Measurements from ENCODE around the gene PLSCR1. TPM values are rescaled to one million over a fixed set of nuclear protein-coding genes. Genes with fewer than 3 reads are reported as not detected.

PLSCR1 gene
- total and polyA plus RNA-seq, 2 of the 4 experiments (the other 2 are of a cell fraction) = 5.6 to 13.2 TPM

GRCh38 chr3:146547235-146547835 lies 2.9 kb upstream of the PLSCR1 start:
- Histone ChIP-seq H3K18ac (ENCODE audit: low read depth, low read length) (no peak overlapping the region), H4K5ac (ENCODE audit: low read depth, low read length) (no peak overlapping the region), H3K4me2 (ENCODE audit: low read depth, low read length) (no peak overlapping the region), H3K79me1 (ENCODE audit: low read depth in 1 of 2, low read length in 2 of 2) (peaks cover 6 to 17% of the 10 kb centered on the region in 2 experiments), H3K27ac (ENCODE audit: insufficient read depth, low read length) (no peak overlapping the region), H2AK5ac (ENCODE audit: low read depth, low read length) (no peak overlapping the region), H3K56ac (ENCODE audit: extremely low read depth, insufficient read depth, low read length) (no peak overlapping the region), H3K14ac (replicated peaks; ENCODE audit: low read depth, low read length) (no peak overlapping the region), H3K27me3 (ENCODE audit: control insufficient read depth, insufficient read depth, low read length) (no peaks in the 10 kb centered on the region), H3K4me3 (ENCODE audit: insufficient read depth, low read depth, low read length) (no peak overlapping the region), H4K20me1 (ENCODE audit: insufficient read depth, low read length) (no peaks in the 10 kb centered on the region), H3K36me3 (ENCODE audit: control insufficient read depth, insufficient read depth, low read length) (no peaks in the 10 kb centered on the region), H4K91ac (ENCODE audit: insufficient read depth, low read depth, low read length) (no peak overlapping the region), H3K9me3 (ENCODE audit: control insufficient read depth, insufficient read depth, low read length) (no peaks in the 10 kb centered on the region), H2BK20ac (ENCODE audit: low read depth, low read length) (no peak overlapping the region), H2BK5ac (ENCODE audit: low read depth, low read length, poor library complexity, severe bottlenecking) (no peak overlapping the region), H3K9me1 (ENCODE audit: insufficient read depth, low read length) (no peaks in the 10 kb centered on the region), H2BK15ac (ENCODE audit: low read depth, low read length) (no peak overlapping the region), H2AK9ac (replicated peaks; ENCODE audit: low read depth, low read length, poor library complexity) (no peak overlapping the region), H3K4me1 (ENCODE audit: control insufficient read depth, insufficient read depth, low read length) (peaks cover 4% of the 10 kb centered on the region; the same call in 1 of the 2 replicates), H4K8ac (ENCODE audit: low read depth in 2 of 2, low read length in 2 of 2) (no peak overlapping the region), H2AFZ (replicated peaks; ENCODE audit: low read length, poor library complexity) (no peak overlapping the region), H2BK120ac (ENCODE audit: low read depth, low read length) (no peak overlapping the region), H3K23ac (ENCODE audit: low read depth, low read length) (no peak overlapping the region), H3K4ac (ENCODE audit: low read depth, low read length) (no peak overlapping the region), H3K9ac (ENCODE audit: low read depth, low read length) (no peak overlapping the region)
- ChIA-PET CTCF (no interaction called here), POLR2A (ENCODE audit: unreplicated experiment) (no interaction called here)
- intact Hi-C loops (cut with micrococcal nuclease) = no loop called here
- dilution Hi-C loops (cut with HindIII; ENCODE audit: low sequenced_read_pairs, unreplicated experiment) = no loop called here
- ATAC-seq (ENCODE audit: low read depth) (no peak), DNase-seq (no peak)
- no TSS peak for BruUV-seq (replicated peaks)
- TF ChIP-seq CHD1 (IDR thresholded peaks at IDR 0.05; ENCODE audit: low read depth, low read length) (no peak), NFE2L2 (IDR thresholded peaks at IDR 0.05; ENCODE audit: low read depth, low read length) (no peak), SMC3 (IDR thresholded peaks at IDR 0.05; ENCODE audit: low read depth, low read length) (no peak), POLR2A (IDR thresholded peaks at IDR 0.05; ENCODE audit: low read depth, low read length) (no peak), RAD21 (IDR thresholded peaks at IDR 0.05; ENCODE audit: low read length) (no peak), FOS (IDR thresholded peaks at IDR 0.05; ENCODE audit: low read depth, low read length) (no peak)
- TF ChIP-seq, protein P1, sequence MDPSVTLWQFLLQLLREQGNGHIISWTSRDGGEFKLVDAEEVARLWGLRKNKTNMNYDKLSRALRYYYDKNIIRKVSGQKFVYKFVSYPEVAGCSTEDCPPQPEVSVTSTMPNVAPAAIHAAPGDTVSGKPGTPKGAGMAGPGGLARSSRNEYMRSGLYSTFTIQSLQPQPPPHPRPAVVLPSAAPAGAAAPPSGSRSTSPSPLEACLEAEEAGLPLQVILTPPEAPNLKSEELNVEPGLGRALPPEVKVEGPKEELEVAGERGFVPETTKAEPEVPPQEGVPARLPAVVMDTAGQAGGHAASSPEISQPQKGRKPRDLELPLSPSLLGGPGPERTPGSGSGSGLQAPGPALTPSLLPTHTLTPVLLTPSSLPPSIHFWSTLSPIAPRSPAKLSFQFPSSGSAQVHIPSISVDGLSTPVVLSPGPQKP (IDR thresholded peaks at IDR 0.05; ENCODE audit: borderline replicate concordance, low read depth, low read length) = no peak
- TF ChIP-seq, protein P2, sequence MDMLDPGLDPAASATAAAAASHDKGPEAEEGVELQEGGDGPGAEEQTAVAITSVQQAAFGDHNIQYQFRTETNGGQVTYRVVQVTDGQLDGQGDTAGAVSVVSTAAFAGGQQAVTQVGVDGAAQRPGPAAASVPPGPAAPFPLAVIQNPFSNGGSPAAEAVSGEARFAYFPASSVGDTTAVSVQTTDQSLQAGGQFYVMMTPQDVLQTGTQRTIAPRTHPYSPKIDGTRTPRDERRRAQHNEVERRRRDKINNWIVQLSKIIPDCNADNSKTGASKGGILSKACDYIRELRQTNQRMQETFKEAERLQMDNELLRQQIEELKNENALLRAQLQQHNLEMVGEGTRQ (IDR thresholded peaks at IDR 0.05; ENCODE audit: low read depth, low read length) = no peak
- in situ Hi-C loops (cut with MboI; ENCODE audit: low sequenced_read_pairs) = no loop called here

Data from IMR-90 (cell line).